ENCODE results near the gene ATP6V1G2.

ATP6V1G2 gene

GRCh38 chr6:31579119-31579505 lies 32.7 kb upstream of the ATP6V1G2 start:
- no peak for TF ChIP-seq CTCF (conservative IDR thresholded peaks at IDR 0.05; ENCODE audit: low read depth, low read length)
- no peak overlapping the region for H3K4me3 ChIP-seq (ENCODE audit: low read length)
- no peak for DNase-seq (ENCODE audit: low read depth)

DNA sequence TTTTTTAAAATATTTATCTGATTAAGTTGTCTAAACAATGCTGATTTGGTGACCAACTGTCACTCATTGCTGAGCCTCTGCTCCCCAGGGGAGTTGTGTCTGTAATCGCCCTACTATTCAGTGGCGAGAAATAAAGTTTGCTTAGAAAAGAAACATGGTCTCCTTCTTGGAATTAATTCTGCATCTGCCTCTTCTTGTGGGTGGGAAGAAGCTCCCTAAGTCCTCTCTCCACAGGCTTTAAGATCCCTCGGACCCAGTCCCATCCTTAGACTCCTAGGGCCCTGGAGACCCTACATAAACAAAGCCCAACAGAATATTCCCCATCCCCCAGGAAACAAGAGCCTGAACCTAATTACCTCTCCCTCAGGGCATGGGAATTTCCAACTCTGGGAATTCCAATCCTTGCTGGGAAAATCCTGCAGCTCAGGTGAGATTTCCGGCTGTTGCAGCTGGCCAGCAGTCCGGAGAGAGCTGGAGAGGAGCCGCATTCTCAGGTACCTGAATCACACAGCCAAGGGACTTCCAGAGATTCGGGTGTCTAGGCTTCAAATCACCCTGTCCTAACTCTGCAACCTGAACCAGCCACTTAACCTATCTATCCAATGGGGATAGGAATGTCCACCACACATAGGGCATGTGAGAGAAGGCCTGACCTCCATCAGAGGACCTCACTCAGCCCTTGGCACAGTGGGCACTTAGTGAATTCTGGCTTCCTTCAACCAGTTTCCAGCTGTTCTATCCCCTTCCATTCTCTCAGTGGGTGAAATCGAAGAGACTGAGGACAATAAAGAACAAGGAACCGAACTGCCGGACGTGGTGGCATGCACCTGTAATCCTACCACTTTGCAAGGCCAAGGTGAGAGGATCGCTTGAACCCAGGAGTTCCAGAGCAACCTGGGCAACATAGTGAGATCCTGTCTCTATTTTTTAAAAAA lies 32.0 kb upstream of the ATP6V1G2 start:
- no peak overlapping the region for H3K4me3 ChIP-seq (ENCODE audit: low read length)
- TF ChIP-seq CTCF (conservative IDR thresholded peaks at IDR 0.05; ENCODE audit: low read depth, low read length), result no peak
- DNase-seq (ENCODE audit: low read depth), result no peak

DNA sequence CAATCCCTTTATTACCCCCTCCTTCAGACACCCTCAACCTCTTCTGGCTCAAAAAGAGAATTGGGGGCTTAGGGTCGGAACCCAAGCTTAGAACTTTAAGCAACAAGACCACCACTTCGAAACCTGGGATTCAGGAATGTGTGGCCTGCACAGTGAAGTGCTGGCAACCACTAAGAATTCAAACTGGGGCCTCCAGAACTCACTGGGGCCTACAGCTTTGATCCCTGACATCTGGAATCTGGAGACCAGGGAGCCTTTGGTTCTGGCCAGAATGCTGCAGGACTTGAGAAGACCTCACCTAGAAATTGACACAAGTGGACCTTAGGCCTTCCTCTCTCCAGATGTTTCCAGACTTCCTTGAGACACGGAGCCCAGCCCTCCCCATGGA lies 31.2 kb upstream of the ATP6V1G2 start:
- no peak for TF ChIP-seq CTCF (conservative IDR thresholded peaks at IDR 0.05; ENCODE audit: low read depth, low read length)
- no peak for DNase-seq (ENCODE audit: low read depth)
- H3K4me3 ChIP-seq (ENCODE audit: low read length), result no peak overlapping the region

DNA sequence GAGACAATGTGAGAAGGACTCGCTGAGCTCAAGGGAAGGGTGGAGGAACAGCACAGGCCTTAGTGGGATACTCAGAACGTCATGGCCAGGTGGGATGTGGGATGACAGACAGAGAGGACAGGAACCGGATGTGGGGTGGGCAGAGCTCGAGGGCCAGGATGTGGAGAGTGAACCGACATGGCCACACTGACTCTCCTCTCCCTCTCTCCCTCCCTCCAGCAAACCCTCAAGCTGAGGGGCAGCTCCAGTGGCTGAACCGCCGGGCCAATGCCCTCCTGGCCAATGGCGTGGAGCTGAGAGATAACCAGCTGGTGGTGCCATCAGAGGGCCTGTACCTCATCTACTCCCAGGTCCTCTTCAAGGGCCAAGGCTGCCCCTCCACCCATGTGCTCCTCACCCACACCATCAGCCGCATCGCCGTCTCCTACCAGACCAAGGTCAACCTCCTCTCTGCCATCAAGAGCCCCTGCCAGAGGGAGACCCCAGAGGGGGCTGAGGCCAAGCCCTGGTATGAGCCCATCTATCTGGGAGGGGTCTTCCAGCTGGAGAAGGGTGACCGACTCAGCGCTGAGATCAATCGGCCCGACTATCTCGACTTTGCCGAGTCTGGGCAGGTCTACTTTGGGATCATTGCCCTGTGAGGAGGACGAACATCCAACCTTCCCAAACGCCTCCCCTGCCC lies 30.6 kb upstream of the ATP6V1G2 start:
- no peak for DNase-seq (ENCODE audit: low read depth)
- H3K4me3 ChIP-seq (ENCODE audit: low read length), result no peak overlapping the region
- no peak for TF ChIP-seq CTCF (conservative IDR thresholded peaks at IDR 0.05; ENCODE audit: low read depth, low read length)

DNA sequence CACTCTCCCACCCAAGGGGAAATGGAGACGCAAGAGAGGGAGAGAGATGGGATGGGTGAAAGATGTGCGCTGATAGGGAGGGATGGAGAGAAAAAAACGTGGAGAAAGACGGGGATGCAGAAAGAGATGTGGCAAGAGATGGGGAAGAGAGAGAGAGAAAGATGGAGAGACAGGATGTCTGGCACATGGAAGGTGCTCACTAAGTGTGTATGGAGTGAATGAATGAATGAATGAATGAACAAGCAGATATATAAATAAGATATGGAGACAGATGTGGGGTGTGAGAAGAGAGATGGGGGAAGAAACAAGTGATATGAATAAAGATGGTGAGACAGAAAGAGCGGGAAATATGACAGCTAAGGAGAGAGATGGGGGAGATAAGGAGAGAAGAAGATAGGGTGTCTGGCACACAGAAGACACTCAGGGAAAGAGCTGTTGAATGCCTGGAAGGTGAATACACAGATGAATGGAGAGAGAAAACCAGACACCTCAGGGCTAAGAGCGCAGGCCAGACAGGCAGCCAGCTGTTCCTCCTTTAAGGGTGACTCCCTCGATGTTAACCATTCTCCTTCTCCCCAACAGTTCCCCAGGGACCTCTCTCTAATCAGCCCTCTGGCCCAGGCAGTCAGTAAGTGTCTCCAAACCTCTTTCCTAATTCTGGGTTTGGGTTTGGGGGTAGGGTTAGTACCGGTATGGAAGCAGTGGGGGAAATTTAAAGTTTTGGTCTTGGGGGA lies 29.7 kb upstream of the ATP6V1G2 start:
- no peak for TF ChIP-seq CTCF (conservative IDR thresholded peaks at IDR 0.05; ENCODE audit: low read depth, low read length)
- DNase-seq (ENCODE audit: low read depth), result no peak
- no peak overlapping the region for H3K4me3 ChIP-seq (ENCODE audit: low read length)

DNA sequence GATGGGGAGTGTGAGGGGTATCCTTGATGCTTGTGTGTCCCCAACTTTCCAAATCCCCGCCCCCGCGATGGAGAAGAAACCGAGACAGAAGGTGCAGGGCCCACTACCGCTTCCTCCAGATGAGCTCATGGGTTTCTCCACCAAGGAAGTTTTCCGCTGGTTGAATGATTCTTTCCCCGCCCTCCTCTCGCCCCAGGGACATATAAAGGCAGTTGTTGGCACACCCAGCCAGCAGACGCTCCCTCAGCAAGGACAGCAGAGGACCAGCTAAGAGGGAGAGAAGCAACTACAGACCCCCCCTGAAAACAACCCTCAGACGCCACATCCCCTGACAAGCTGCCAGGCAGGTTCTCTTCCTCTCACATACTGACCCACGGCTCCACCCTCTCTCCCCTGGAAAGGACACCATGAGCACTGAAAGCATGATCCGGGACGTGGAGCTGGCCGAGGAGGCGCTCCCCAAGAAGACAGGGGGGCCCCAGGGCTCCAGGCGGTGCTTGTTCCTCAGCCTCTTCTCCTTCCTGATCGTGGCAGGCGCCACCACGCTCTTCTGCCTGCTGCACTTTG lies 29.0 kb upstream of the ATP6V1G2 start, which contains the start of gene TNF:
TNF (plus strand) TSS at position 231 of the 567 bp plus-strand sequence; CDS start at position 408, 177 bp downstream.
- no peak within 1 kb of the TSS for H3K4me3 ChIP-seq (ENCODE audit: low read length)

More for the DNA sequence above, 29.0 kb upstream of the ATP6V1G2 start, which contains the start of gene TNF:
- no peak for DNase-seq (ENCODE audit: low read depth)
- no peak for TF ChIP-seq CTCF (conservative IDR thresholded peaks at IDR 0.05; ENCODE audit: low read depth, low read length)
